Measurements from ENCODE around the gene IPMK. TPM values are rescaled to one million over a fixed set of nuclear protein-coding genes. Genes with fewer than 3 reads are reported as not detected.

IPMK gene
- total and polyA plus RNA-seq, 2 experiments from 2014 or later: 5.5 to 17.8 TPM

GRCh38 chr10:58265249-58265648, 2.4 kb downstream of the IPMK start (continued):
- TF ChIP-seq, protein P1, sequence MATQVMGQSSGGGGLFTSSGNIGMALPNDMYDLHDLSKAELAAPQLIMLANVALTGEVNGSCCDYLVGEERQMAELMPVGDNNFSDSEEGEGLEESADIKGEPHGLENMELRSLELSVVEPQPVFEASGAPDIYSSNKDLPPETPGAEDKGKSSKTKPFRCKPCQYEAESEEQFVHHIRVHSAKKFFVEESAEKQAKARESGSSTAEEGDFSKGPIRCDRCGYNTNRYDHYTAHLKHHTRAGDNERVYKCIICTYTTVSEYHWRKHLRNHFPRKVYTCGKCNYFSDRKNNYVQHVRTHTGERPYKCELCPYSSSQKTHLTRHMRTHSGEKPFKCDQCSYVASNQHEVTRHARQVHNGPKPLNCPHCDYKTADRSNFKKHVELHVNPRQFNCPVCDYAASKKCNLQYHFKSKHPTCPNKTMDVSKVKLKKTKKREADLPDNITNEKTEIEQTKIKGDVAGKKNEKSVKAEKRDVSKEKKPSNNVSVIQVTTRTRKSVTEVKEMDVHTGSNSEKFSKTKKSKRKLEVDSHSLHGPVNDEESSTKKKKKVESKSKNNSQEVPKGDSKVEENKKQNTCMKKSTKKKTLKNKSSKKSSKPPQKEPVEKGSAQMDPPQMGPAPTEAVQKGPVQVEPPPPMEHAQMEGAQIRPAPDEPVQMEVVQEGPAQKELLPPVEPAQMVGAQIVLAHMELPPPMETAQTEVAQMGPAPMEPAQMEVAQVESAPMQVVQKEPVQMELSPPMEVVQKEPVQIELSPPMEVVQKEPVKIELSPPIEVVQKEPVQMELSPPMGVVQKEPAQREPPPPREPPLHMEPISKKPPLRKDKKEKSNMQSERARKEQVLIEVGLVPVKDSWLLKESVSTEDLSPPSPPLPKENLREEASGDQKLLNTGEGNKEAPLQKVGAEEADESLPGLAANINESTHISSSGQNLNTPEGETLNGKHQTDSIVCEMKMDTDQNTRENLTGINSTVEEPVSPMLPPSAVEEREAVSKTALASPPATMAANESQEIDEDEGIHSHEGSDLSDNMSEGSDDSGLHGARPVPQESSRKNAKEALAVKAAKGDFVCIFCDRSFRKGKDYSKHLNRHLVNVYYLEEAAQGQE (IDR thresholded peaks at IDR 0.05; ENCODE audit: unreplicated experiment): no peak
- no peak for TF ChIP-seq ETS1 (IDR thresholded peaks at IDR 0.05)

GRCh38 chr10:58264780-58265179, 2.9 kb downstream of the IPMK start:
- H3K27ac Mint-ChIP-seq: no peak overlapping the region

DNA sequence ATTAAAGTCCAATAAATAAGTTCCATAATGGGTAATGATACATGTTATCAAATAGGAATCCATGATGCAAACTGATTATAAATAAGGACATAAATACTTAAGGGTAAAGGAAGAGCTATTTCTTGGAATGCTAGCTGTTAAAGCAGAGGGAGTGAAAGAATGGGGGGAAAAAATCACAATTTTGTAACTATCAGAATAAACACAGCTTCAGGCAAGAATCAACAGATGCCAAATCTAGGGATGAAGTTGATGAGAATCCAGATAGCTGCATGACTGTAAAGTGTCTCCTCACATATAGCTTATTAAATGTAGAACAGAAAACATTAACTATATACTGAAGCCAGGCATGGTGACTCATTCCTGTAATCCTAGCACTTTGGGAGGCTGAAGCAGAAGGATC, 4.9 kb downstream of the IPMK start:
- DNase-seq (ENCODE audit: low spot score) (no peak), ATAC-seq (no peak)
- Histone ChIP-seq H3K4me2 (no peak overlapping the region), H3K4me1 (ENCODE audit: insufficient read depth) (peaks cover 24% of the 10 kb centered on the region), H3K4me3 (no peak overlapping the region), H3K27ac (ENCODE audit: low read depth) (no peak overlapping the region), H4K20me1 (replicated peaks; ENCODE audit: insufficient read depth) (no peaks in the 10 kb centered on the region), H3K9me2 (ENCODE audit: insufficient read depth) (no peaks in the 10 kb centered on the region), H3F3A (replicated peaks; ENCODE audit: low read depth) (no peaks in the 10 kb centered on the region), H2AFZ (no peak overlapping the region), H3K27me3 (ENCODE audit: insufficient read depth) (no peaks in the 10 kb centered on the region), H3K79me2 (replicated peaks; ENCODE audit: insufficient read depth) (peaks cover 93% of the 10 kb centered on the region), H3K36me3 (ENCODE audit: insufficient read depth) (peaks cover 4% of the 10 kb centered on the region; the same call in 1 of the 2 replicates)
- Mint-ChIP-seq H3K36me3 (ENCODE audit: low read depth) (peaks cover 15% of the 10 kb centered on the region; the same call in 2 of the 3 replicates), H3K27me3 (ENCODE audit: insufficient read depth, low read depth, poor library complexity) (peaks cover 5% of the 10 kb centered on the region), H3K9me3 (peaks cover 12% of the 10 kb centered on the region), H3K4me3 (no peak overlapping the region), H3K4me1 (peaks cover 31% of the 10 kb centered on the region; the same call in 2 of the 3 replicates), H3K27ac (no peak overlapping the region)
- TF ChIP-seq, protein P2, sequence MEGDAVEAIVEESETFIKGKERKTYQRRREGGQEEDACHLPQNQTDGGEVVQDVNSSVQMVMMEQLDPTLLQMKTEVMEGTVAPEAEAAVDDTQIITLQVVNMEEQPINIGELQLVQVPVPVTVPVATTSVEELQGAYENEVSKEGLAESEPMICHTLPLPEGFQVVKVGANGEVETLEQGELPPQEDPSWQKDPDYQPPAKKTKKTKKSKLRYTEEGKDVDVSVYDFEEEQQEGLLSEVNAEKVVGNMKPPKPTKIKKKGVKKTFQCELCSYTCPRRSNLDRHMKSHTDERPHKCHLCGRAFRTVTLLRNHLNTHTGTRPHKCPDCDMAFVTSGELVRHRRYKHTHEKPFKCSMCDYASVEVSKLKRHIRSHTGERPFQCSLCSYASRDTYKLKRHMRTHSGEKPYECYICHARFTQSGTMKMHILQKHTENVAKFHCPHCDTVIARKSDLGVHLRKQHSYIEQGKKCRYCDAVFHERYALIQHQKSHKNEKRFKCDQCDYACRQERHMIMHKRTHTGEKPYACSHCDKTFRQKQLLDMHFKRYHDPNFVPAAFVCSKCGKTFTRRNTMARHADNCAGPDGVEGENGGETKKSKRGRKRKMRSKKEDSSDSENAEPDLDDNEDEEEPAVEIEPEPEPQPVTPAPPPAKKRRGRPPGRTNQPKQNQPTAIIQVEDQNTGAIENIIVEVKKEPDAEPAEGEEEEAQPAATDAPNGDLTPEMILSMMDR (conservative IDR thresholded peaks at IDR 0.05; ENCODE audit: low read depth in 2 of 2): no peak
- no peak for TF ChIP-seq JUNB (IDR thresholded peaks at IDR 0.05; ENCODE audit: unreplicated experiment)
- no peak for TF ChIP-seq EZH2 (IDR thresholded peaks at IDR 0.05; ENCODE audit: low read depth, unreplicated experiment)
- TF ChIP-seq EZH2phosphoT487 (IDR thresholded peaks at IDR 0.05; ENCODE audit: unreplicated experiment): no peak
- no peak for TF ChIP-seq ZNF114 (CRISPR knock-in tag; IDR thresholded peaks at IDR 0.05)
- no peak for TF ChIP-seq ETS1 (IDR thresholded peaks at IDR 0.05)
- TF ChIP-seq NANOG (IDR thresholded peaks at IDR 0.05; ENCODE audit: borderline replicate concordance): no peak
- no peak for TF ChIP-seq CREB1 (CRISPR knock-in tag; IDR thresholded peaks at IDR 0.05; ENCODE audit: low read depth)

More at GRCh38 chr10:58264780-58265179, 2.9 kb downstream of the IPMK start:
- no peak for ATAC-seq
- DNase-seq (ENCODE audit: low spot score): peak; percentile 44
- peaks cover 3% of the 10 kb centered on the region; the same call in 1 of the 3 replicates for H3K9me3 Mint-ChIP-seq
- Histone ChIP-seq H3K27me3 (ENCODE audit: insufficient read depth) (no peaks in the 10 kb centered on the region), H3K4me3 (peak overlapping the region; percentile 80), H4K20me1 (replicated peaks; ENCODE audit: insufficient read depth) (no peaks in the 10 kb centered on the region), H2AFZ (no peak overlapping the region), H3K27ac (ENCODE audit: low read depth) (no peak overlapping the region), H3K4me2 (peak overlapping the region; percentile 85), H3F3A (replicated peaks; ENCODE audit: low read depth) (no peaks in the 10 kb centered on the region; the same call in 1 of the 2 replicates), H3K9me2 (ENCODE audit: insufficient read depth) (no peaks in the 10 kb centered on the region), H3K4me1 (ENCODE audit: insufficient read depth) (peaks cover 24% of the 10 kb centered on the region), H3K79me2 (replicated peaks; ENCODE audit: insufficient read depth) (peaks cover 74% of the 10 kb centered on the region), H3K36me3 (ENCODE audit: insufficient read depth) (no peaks in the 10 kb centered on the region)
- peak overlapping the region; percentile 46 for H3K4me3 Mint-ChIP-seq
- H3K36me3 Mint-ChIP-seq (ENCODE audit: low read depth): no peaks in the 10 kb centered on the region
- TF ChIP-seq NANOG (IDR thresholded peaks at IDR 0.05; ENCODE audit: borderline replicate concordance) (peak; percentile 23; the same call in 1 of the 2 replicates), ETS1 (IDR thresholded peaks at IDR 0.05) (no peak), EZH2 (IDR thresholded peaks at IDR 0.05; ENCODE audit: low read depth, unreplicated experiment) (no peak)
- peaks cover 7% of the 10 kb centered on the region for H3K27me3 Mint-ChIP-seq (ENCODE audit: insufficient read depth, low read depth, poor library complexity)
- H3K4me1 Mint-ChIP-seq: peaks cover 31% of the 10 kb centered on the region; the same call in 2 of the 3 replicates

All from GM23338 (cell line).